MCF 10A (cell line): ENCODE data around the gene PEX11A. TPM values are rescaled to one million over a fixed set of nuclear protein-coding genes. Genes with fewer than 3 reads are reported as not detected.

ENCODE experiments used
- BruUV-seq: library from RNA; stranded (reverse); fragments of 400-500 nt; replicated peaks from 2 replicates; lab custom pipeline; 2021; lab: Mats Ljungman, UMichigan
- CTCF ChIA-PET: fragments of 300-600 bp; sonication (Branson Sonifier 250); formaldehyde crosslinking; extraction: SDS; loops from one replicate; lab custom pipeline; 2021; ENCODE audit warnings: antibody characterized with exemption, inconsistent platforms; lab: Yijun Ruan, JAX
- POLR2A ChIA-PET: fragments of 300-600, 350-650 bp; sonication (Branson Sonifier 250); formaldehyde crosslinking; extraction: SDS; loops from one replicate; lab custom pipeline; 2020; ENCODE audit warnings: antibody characterized with exemption, inconsistent platforms; lab: Yijun Ruan, JAX
- DNase-seq: peaks from one replicate; pipeline ENCODE4 v3.0.0-alpha.2; 2018; ENCODE audit not compliant: unreplicated experiment
- H3K27ac Mint-ChIP-seq: one replicate; pipeline ENCODE4 v1.8.0; 2022; ENCODE audit warnings: mild to moderate bottlenecking, low read depth, mixed read lengths; ENCODE audit not compliant: unreplicated experiment
- H3K27me3 Mint-ChIP-seq: one replicate; pipeline ENCODE4 v1.8.0; 2022; ENCODE audit warnings: mixed read lengths; ENCODE audit not compliant: insufficient read depth, unreplicated experiment
- H3K36me3 Mint-ChIP-seq: one replicate; pipeline ENCODE4 v1.8.0; 2022; ENCODE audit warnings: mild to moderate bottlenecking, moderate library complexity, mixed read lengths; ENCODE audit not compliant: insufficient read depth, unreplicated experiment
- H3K4me1 Mint-ChIP-seq: one replicate; pipeline ENCODE4 v1.8.0; 2022; ENCODE audit warnings: mixed read lengths; ENCODE audit not compliant: insufficient read depth, unreplicated experiment
- H3K4me3 Mint-ChIP-seq: one replicate; pipeline ENCODE4 v1.8.0; 2022; ENCODE audit warnings: mild to moderate bottlenecking, moderate library complexity, mixed read lengths; ENCODE audit not compliant: unreplicated experiment
- H3K9me3 Mint-ChIP-seq: one replicate; pipeline ENCODE4 v1.8.0; 2022; ENCODE audit warnings: mixed read lengths; ENCODE audit not compliant: unreplicated experiment
- intact Hi-C: fragments of 100-400 bp; cut with micrococcal nuclease; formaldehyde crosslinking; loops from 2 replicates; pipeline ENCODE4 v1.14.1; 2022
- total RNA-seq: library from RNA; stranded (reverse); gene quantifications from 2 replicates; pipeline ENCODE4 v1.2.3, GENCODE V29; 2022
- TF ChIP-seq, protein P1 (sequence below): fragments of 200-600 bp; IDR thresholded peaks from one replicate; pipeline ENCODE4 v1.8.0; 2022; ENCODE audit warnings: antibody characterized with exemption, mild to moderate bottlenecking; ENCODE audit not compliant: unreplicated experiment

Gene PEX11A
- total RNA-seq, 1 experiment from 2014 or later, result 3.4 TPM

DNA sequence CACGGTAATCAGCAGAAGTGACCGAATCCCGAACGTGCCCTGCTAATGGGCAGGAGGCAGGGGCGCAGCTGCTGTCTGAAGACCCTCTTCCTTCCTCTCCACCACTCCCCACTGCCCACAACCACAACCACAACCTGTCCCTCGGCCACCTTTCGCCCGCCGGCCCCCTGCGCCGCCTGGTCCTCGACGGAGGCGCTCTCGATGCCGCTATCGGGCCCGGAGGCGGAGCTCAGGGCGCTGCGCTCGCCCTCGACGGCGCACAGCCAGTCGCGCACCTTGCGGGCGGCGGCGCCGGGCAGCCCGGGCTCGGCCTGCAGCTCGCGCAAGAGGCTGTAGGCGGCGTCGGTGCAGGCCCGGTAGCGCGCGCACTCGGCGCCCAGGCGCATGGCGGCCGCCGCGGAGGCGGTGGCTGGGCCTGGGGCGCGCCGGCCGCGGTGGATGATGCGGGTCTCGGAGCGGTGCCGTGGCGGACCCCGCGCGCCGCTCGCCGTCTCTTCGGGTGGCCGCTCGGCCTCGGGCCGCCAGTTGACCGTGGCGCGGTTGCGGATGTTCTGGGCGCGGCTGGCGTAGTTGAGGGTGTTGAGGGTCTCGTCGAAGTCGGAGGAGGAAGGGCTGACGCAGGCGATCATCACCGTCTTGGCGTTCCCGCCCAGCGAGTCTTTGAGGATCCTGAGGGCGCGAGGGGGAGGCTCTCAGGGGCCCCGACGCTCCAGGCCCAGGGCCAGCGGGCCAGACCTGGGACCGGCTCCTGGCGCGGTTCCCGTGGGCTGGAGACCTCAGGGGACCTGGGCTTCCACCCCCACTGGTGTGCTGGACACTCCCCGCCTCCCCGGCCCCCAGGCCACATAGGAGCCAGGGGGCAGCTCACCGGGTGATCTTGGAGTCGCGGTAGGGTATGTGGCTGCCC, 42.2 kb downstream of the PEX11A start:
- Mint-ChIP-seq H3K36me3 (no peaks in the 10 kb centered on the region), H3K9me3 (no peaks in the 10 kb centered on the region), H3K27me3 (no peaks in the 10 kb centered on the region), H3K4me3 (no peak overlapping the region), H3K4me1 (no peaks in the 10 kb centered on the region), H3K27ac (no peak overlapping the region)
- CTCF ChIA-PET, result interaction anchor here (0.6 to 2.8 kb wide), 22 partner anchors 10 to 1123 kb away, joined by 3 to 32 read pairs (median 4); no protein-coding TSS in a partner anchor
- intact Hi-C loops, result loop anchor here (5.0 to 10.0 kb wide), 2 partner anchors 44 to 86 kb away; partner anchors contain the start of genes PEX11A and WDR93
- no peak for DNase-seq
- POLR2A ChIA-PET, result no interaction called here
- TF ChIP-seq, protein P1, sequence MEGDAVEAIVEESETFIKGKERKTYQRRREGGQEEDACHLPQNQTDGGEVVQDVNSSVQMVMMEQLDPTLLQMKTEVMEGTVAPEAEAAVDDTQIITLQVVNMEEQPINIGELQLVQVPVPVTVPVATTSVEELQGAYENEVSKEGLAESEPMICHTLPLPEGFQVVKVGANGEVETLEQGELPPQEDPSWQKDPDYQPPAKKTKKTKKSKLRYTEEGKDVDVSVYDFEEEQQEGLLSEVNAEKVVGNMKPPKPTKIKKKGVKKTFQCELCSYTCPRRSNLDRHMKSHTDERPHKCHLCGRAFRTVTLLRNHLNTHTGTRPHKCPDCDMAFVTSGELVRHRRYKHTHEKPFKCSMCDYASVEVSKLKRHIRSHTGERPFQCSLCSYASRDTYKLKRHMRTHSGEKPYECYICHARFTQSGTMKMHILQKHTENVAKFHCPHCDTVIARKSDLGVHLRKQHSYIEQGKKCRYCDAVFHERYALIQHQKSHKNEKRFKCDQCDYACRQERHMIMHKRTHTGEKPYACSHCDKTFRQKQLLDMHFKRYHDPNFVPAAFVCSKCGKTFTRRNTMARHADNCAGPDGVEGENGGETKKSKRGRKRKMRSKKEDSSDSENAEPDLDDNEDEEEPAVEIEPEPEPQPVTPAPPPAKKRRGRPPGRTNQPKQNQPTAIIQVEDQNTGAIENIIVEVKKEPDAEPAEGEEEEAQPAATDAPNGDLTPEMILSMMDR, result no peak
- BruUV-seq, result no TSS peak

DNA sequence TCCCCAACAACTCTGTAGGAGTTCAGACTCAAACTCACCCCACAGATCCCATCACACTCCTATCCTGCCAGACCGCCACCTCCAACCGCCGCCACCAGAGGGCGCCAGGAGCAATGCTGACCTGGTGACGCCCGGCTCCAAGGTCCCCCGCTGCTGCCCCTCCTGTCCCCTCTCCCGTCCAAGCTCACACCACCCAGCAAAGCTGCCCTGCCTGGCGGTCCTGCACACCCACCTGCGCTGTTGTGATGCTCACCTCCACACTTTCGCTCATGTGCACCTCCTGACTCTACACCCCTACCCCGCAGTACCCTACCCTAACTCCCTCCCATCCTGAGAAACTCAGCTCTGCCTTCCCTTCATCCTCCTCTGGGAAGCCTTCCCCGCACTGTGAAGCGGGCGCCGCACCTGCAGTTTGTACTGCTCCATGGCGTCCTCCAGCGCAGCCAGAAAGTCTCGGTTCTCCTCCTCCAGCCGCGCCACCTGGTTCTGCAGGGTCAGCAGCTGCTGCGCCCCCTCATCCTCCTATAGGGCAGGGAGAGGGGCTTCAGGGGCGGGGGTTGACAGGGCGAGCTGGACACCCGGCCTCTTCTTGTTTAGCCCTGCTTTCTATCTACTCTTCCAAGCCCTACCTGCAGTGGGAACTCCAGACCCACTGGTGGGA, 43.2 kb downstream of the PEX11A start:
- Mint-ChIP-seq H3K4me1 (no peaks in the 10 kb centered on the region), H3K27ac (no peak overlapping the region), H3K27me3 (no peaks in the 10 kb centered on the region), H3K36me3 (no peaks in the 10 kb centered on the region), H3K4me3 (peak overlapping the region; percentile 27), H3K9me3 (no peaks in the 10 kb centered on the region)
- ChIA-PET POLR2A (interaction anchor here (1.8 kb wide), 1 partner anchor 15 kb away, joined by 5 read pairs; no protein-coding TSS in a partner anchor), CTCF (interaction anchor here (0.5 to 2.8 kb wide), 29 partner anchors 11 to 1224 kb away, joined by 3 to 32 read pairs (median 4); no protein-coding TSS in a partner anchor)
- peak; percentile 63 for DNase-seq
- BruUV-seq, result no TSS peak
- intact Hi-C loops, result loop anchor here (5.0 to 10.0 kb wide), 2 partner anchors 45 to 87 kb away; partner anchors contain the start of genes PEX11A and WDR93
- TF ChIP-seq, protein P1, result peak; percentile 88

DNA sequence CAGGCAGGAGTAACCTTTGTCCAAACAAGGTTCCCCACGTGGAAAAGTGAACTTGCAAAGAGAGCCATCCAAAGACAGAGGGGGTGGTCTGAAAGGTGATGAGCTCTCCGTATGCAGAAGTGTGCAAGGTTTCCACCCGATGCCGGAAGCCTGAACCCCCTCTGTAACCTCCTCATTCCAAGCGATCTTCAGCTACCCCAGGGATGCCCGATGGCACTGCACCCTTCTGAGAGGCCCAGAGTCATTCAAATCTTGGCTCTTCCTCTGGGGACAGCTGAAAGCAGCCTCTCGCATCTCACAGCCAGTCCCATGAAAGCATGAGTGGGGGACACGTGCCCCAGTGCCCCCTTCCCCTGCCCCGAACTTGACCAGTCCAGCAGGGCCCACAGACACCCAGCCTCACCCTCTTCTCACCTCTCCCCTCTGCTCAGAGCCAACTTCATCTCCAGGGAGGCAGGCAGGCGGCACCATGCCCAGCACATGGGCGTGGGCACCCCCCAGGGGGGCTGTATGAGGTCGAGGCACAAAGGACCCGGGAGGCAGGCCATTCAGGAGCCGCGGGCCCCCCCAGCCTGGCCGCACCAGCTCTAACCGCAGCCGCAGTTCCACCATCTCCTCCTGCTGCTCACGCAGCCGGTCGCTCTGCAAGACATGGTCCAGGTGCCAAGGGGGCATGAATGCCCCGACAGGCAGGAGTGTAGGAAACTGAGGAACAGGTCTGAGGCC, 44.0 kb downstream of the PEX11A start:
- no peaks in the 10 kb centered on the region for H3K9me3 Mint-ChIP-seq
- no TSS peak for BruUV-seq
- TF ChIP-seq, protein P1, result no peak
- H3K36me3 Mint-ChIP-seq, result no peaks in the 10 kb centered on the region
- H3K4me1 Mint-ChIP-seq, result no peaks in the 10 kb centered on the region
- intact Hi-C loops, result loop anchor here (5.0 to 10.0 kb wide), 2 partner anchors 46 to 88 kb away; partner anchors contain the start of genes PEX11A and WDR93
- ChIA-PET POLR2A (interaction anchor here (0.6 to 1.8 kb wide), 2 partner anchors 16 to 88 kb away, joined by 3 to 5 read pairs; no protein-coding TSS in a partner anchor), CTCF (interaction anchor here (0.5 to 2.8 kb wide), 26 partner anchors 12 to 432 kb away, joined by 3 to 32 read pairs (median 3); partner anchors contain the start of genes PEX11A and WDR93)
- H3K4me3 Mint-ChIP-seq, result no peak overlapping the region
- no peak overlapping the region for H3K27ac Mint-ChIP-seq
- no peaks in the 10 kb centered on the region for H3K27me3 Mint-ChIP-seq
- no peak for DNase-seq
